Kidney tubule cell (primary cell): Measurements from ENCODE around the gene TRAPPC2.

Experiments
- DNase-seq: peaks from one replicate; pipeline ENCODE4 v3.0.0-alpha.2; 2018; ENCODE audit warnings: low spot score

The TRAPPC2 gene

DNA sequence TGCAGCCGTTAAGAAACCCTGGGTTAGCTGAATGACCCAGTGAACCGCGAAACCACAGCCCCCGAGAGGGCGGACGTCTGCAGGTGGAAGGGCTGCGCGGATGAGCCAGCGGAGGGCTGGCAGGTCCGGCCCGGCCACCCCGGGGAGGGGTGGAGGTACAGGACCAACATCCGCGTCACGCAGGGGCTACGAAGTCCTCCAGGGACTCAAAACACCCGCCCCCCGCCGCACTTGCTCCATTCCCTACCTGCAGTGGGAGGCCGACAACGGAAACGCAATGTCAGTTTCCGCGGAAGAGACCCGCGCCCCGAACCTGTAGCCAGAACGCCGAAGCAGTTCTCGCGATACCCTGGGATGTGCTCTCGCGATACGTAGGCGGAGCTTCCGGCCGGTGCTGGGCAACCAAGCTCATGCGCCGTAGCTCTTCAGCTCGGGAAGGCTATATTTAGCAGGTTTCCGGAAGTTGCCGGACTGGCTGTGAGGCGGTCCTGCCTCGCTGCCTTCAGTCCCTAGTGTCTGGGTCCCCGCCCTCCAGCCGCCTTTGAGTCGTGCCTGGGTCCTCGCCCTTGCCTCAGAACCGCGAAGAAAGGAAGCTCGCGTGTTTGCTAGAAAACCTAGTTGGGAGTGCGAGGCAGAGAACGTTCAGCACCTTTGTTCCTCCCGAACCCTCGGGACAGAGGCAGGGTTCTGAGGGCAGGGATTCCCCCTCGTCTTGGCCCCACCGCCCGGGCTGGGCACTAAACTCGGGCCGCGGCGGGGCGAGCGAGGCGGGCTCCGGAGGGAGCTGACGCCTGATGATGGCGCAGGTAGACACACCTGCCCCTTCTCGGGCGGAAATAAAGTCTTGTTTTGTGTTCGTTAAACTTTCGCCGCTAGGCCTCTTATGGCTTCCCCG is at the start of gene TRAPPC2, which contains the start of gene OFD1:
TRAPPC2 (minus strand) TSS at position 343 of the 895 bp plus-strand sequence. CDS start 14,657 bp downstream, outside the sequence.
OFD1 (plus strand) TSS at position 471 of the 895 bp plus-strand sequence; CDS start at position 795, 324 bp downstream.
- DNase-seq, result peak; percentile 98

DNA sequence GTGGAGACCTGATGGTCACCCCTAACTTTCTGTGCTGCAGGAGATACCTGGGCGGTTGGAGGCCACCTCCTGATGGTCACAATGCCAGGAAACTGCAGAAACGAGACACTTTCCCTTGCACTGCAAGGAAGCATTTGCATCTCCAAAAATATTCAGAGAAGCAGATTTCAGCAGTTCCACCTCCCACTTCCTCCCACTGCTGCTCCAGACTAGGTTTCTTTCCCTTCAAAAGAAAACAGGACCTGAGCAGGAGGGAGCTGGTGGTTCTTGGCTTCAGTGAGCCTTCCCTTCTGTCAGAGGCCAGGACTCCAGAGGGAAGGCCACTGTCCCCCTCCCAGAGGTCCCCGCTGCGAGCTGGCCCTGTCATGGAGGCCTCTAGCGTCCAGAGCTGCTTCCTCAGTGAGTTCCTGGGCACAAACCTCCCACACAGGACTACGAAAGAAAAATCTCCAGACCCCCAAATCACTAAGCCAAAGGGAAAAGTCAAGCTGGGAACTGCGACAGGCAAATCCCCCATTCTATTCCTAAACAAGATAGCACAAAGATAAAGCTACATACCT is 46.5 kb upstream of the TRAPPC2 start:
- DNase-seq, result no peak

DNA sequence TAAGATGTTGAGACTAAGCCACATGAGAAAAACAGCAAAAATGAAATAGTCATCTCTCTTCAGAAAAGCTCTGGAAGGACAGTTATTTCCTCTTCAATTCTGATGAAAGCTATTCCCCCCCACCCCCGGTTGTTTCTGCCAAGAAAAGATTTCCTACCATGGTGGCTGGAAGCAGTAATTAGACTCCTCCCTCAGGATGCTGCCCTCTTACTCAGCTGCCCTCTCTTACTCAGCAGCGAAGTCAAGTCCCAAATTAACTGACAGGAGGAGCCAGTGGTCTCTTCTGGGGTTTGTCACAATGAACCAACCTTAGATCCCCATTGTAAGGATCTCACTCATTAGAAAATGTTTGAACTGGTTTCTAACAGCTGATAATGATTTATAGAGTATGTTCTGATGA is 44.5 kb upstream of the TRAPPC2 start:
- DNase-seq, result peak; percentile 45

DNA sequence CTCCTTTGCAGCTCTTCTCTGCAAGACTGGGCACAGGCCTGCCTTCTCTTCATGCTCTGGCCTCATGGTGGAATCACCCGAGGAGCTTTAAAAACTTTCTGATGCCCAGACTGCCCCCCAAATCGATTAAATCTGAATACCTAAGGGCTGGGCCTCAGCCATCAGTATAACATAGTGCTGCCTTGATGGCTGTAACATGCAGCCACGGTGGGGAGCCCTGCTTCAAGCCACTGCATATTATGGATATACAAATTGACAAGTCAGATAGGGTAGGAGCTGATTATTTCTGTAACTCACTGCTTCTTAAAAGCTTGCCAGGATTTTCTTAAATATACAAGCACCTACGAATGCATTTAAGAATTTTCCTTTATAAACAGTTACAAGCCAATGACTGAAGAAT is 42.0 kb upstream of the TRAPPC2 start:
- DNase-seq, result no peak

DNA sequence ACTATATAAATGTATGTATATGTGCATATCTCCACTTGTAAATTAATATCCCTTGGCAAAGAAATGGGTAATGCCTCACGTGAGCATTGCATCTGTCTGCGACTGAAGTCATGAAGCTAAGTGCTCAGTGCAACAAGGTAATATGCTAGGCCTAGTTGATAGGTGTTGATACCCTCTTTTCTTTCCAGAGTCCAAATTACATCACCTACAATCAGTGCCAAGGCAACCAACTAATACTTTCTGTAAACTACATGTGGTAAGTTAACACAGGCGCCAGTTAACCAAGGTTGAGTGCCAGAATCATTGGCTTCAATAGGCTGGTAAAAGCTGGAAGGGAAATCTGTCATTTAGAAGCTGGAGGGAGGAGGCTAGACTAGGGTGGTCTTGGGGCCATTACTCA is 41.4 kb upstream of the TRAPPC2 start:
- DNase-seq, result no peak

DNA sequence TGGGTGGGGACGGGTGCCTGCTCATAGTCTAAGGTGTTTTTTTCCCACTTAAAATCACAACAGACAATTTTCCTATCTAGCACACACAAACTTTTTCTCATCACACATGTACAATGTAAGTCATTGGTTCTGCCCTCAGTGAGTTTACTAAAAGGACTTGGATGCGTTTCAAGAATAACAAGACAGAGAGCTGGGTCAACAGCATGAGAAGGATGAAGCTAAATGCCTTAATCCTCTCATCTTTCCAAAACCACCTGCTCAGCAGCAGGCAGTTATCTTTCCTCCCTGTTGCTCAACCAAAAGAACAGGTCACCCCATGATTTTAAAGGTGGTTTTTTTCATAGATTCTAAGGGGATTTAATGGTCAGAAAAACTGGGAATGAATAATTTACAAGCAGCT is 40.3 kb upstream of the TRAPPC2 start:
- no peak for DNase-seq

DNA sequence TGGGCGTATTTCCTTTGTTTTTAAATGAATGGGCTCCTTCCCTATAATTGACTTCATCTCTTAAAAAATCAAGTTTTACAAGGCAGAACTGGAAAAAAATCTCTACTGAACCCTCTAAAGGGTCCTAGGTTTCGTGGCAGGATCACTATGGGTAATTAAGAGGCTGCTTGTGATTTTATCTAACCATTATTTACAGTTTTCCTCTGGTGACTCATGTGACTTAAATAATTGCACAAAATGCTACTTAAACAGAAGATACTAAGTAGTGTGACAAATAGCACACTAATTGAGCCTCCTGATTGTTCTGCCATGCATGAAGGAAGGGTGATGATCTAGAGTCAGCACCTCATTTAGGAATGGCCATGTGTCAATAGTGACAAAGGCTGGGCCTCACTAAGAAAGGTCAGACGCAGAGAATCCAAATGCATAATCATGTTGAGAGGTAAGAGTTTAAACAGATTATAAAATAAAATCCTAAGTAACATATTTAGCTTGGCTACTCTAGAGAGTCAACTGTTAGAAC is 35.7 kb upstream of the TRAPPC2 start:
- no peak for DNase-seq

DNA sequence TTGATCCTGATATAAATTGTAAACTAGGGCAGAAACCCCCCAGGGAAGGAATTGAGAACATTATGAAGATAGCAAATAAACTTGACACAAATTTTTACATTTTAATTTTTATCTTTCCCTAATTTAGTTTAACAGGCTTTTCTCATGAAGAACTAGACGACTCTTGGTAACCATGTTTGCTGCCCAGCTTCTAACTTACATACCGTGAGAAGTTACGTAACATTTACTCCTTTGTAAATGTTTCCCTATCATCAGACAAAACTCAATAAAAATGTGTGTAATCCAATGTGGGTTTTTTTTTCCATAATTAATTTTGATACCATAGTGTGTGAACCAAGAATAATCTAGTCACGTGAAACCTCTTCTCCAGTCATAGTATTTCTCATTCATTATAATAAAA is 34.5 kb upstream of the TRAPPC2 start:
- DNase-seq, result no peak

DNA sequence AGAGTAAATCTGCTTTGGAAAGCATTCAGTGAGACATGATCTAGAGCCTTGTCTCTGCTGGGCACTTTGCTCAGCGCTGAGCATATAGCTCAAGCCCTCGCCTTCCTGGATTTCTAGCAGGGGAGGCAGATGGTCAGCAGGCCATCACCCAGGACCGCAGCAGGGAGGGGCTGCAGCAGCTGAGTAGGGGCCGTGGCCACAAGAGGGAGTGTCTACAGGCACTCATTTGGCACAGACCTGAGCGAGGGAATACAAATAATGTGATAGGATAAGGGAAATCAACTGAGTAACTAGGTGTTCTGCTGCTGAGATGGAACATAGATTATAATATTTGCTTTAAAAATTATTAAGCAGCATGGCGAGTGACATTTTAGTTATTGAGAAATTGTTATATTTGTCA is 30.3 kb upstream of the TRAPPC2 start:
- DNase-seq, result no peak

DNA sequence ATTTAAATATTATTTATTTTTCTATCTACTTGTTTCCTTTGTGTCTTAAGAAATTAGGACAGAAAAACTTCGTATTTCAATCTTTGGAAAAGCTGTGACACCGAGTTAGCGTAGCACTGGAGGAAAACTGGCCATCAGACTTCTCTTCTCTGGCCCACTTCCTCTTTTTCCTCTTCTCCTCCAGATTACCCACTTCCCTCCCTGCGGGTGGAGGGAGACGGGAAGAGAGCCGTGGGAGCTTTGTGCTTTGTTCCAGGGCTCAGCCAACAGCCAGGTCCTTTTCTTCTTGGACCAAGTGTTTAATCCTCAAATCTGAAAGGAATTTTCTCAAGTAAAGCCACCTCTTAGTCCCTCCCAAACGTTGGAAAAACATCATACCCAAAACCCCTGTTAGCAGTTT is 29.9 kb upstream of the TRAPPC2 start:
- no peak for DNase-seq

DNA sequence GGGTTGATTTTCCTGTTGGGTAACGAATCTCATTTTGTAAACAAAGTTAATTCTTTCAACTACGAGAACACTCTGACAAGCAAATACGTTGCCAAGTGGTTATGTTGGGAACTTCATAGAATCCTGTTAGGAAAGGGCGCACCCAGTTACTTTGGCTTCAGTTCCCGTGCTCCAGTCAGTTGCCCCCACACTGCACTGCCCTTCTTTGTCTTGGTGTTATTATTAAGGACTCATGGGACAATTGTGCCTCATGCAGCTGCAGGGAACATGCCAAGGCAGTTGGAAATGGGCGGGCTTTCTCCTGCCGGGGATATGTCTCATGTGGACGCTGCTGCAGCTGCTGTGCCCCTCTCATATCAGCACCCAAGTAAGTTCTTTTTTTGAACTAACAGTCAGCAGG is 29.1 kb upstream of the TRAPPC2 start:
- no peak for DNase-seq

DNA sequence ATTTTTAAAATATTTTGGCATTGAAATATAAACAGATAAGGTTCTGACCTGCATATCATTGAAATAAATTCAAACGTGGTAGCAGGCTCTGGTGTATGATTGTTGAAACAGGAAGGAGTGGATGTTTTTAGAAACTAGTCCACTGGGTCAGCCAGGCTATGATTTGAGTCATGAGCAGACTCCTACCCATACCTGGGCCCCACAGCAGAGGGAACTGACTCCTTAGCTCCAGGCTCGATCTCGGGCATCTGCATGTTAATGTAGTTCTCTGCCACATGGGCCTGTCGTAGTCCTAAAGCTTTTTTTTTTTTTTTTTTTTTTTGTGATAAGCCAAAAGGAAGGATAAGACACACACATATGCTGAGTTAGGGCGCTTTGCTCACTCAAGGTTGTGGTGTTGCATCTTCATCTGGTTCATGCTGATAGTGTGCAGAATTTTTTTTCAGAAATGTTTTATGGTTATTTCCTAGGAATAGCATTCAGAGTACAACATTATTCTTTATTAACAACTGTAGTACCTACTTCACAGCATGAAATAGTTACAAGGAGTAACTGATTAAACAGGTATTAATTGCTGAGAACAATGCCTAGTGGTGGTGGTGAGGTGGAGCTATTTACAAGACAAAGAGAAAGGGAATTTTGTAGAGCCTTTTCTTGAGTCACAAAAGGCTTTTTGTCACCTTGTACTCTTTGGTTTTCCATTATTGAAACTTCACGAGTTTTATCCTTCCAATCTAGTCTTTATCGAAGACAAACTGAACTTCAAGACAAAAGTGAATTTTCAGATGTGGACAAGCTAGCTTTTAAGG is 27.4 kb upstream of the TRAPPC2 start:
- DNase-seq, result peak; percentile 14

DNA sequence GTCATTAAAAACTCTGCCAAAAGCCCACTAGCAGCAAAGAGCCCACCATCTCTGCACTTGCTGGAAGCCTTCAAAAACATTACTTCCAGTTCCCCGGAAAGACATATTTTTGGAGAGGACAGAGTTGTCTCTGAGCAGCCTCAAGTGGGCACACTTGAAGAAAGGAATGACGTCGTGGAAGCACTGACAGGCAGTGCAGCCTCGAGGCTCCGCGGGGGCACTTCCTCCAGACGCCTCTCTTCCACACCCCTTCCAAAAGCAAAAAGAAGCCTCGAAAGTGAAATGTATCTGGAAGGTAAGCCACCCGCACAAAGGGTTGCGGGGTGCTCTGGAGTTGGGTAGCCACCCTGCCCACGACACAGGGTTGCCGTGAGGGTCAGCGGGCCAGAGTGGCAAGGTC is 26.0 kb upstream of the TRAPPC2 start:
- DNase-seq, result no peak

DNA sequence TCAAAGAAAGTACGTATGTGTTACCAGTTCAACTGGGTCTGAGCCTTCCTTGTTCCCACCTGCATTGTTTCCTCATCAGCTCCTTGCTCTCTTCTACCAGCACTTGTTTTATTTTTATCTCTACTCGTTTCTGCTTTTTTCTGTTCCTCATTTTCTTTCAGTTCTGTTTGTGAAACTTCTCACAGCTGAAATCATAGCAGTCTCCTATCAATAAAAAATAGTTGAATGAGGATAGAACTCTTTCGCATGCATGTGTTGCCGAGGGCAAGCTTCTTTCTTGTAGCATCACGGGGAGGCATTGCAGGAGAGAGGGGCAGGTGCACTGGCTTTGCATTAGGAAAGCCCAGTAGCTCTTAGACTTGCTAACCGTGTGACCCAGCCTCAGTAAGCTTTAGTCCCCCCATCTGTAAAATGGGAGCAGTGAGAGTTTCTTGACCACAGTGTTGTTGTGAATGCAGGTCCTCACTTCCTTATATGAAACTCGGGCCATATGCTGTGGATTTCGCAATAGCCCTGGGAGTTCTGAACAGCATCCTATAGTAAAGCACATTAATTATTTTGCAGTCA is 24.8 kb upstream of the TRAPPC2 start:
- DNase-seq, result no peak

DNA sequence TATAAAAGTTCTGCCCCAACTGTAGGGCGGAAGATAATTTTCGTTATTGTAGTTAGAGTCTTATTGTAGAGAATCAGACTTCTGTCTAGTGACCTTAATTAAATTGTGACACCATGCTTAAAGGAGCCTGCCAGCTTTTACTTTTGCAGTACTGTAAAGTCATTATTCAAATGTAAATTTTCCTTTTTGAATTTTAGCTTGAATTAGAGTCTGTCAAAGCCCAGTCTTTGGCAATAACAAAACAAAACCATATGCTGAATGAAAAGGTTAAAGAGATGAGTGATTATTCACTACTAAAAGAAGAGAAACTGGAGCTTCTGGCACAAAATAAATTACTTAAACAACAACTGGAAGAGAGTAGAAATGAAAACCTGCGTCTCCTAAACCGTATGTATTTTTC is 22.0 kb upstream of the TRAPPC2 start:
- DNase-seq, result no peak

DNA sequence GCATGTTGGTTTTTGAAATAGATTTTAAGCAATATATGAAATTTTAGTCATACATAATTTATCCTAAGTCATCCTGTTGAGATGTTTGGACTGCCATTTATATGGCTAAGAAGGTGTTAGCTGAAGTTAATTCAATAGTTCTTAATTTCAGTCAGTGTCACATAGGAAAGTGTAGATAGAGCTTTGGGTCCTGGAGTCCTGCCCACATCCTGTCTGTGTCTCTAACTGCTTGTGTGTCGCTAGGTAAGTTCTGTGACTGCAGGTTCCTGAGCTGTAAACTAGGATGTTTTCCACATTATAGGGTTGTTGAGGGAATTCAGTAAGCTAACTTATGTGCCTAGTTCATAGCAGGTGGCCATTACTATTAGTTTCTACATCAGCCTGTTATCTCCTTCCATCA is 20.8 kb upstream of the TRAPPC2 start:
- DNase-seq, result no peak

DNA sequence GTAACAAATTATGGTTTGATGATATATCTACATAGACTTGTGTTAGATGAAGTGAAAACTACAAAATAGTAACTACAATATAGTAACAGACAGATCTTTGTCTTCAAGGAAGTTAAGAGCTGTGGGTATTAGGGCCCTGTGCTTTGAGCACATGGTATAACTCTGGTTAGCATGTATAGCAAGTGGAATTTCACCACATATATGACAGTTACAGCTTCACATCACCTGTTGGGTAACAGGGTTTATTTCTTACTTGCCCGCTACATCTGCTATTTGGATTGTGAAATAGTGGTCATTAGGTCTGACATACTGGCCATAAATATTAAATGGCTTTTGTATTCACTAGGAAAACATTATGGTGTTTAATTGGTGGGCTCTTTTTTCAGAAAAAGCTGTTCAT is 20.3 kb upstream of the TRAPPC2 start:
- DNase-seq, result no peak

DNA sequence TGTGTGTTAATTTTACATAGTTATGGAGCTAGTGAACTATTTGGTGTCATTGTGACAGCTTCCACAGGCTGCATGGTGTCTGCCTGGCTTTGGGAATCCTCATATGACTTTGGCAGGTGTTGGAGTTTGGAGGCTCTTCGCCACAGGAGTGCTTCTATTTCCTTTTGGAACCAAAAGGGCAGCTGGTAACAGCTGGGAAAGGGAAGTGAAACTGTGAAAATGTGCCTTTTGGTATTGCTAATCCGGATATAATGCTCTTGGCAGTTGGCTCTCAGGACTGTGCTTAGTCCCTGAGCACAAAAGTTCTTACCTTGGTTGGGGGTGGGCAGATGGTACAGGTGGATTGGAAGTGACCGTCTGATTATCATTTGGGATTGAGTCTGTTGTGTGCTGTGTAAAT is 18.2 kb upstream of the TRAPPC2 start:
- no peak for DNase-seq

DNA sequence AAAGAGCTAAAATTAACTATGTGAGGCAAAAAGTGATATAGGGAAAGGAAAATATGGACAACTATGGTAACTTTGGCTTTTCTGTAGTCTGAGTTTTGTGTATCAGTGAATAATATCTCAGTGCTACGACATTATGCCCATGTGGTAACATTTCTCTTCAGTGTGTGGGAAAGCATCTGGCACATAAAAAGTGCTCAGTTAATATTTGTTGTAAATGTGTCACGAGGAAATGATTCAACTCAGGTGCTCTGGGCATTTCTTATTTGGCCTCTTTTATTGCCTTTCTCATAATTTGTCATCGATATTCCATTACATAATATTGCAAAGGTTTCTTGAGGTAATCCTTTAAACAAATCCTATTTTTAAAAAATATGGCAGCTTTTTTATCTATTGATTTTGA is 17.7 kb upstream of the TRAPPC2 start:
- DNase-seq, result peak; percentile 54

DNA sequence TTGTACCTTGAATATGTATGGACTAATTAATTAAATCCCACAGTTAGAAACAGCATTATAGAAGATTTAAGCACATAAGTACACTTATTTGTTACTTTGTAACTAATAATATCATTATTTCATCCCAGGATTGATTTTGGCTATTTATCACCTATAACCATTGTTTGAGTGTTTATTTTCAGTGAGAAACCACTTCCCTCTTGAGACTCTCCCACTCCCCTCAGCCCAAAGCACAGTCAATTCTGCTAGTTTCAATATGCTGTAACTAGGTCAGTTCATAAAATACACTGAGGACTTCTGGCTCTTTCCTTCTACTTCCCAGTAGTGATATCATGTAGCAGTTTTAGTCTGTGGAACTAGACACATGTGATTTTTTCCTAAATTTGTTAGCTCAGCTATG is 16.4 kb upstream of the TRAPPC2 start:
- no peak for DNase-seq

DNA sequence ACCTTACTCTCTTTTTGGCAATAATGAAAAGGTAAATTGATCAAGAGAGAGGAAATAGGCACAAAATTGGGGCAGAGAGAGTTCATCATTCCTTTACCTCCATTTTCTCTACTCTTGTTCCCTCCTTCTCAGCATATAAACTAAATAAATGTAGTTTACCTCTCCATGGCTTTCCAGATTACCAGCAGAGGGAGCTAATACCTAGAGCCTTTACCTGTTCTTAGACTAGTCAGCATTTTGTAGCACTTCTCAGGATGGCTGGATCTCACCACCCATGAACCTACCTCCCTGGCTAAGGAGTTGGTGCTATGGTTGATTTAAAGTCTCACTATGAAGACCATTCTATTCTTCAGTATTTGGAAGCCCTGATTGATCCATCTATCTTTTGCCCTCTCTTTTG is 15.8 kb upstream of the TRAPPC2 start:
- peak; percentile 68 for DNase-seq

DNA sequence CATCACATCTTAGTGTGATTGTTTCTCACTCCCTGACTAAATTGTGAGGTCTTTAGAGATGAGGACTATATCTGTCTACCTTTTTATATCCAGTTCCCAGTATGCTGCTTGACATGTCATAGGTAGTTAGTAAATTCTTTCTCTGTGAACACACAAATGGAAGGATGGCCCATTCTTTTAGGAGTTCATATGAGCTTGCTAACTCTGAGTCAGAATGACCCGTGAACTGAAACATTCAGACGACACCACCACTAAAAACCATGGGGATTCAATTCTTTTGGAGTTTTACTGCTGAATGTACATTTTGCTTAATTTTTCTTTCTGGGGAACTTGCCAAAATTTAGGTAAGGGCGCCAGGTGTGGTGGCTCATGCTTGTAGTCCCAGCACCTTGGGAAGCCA is 14.1 kb upstream of the TRAPPC2 start:
- peak; percentile 45 for DNase-seq
